Vagina (tissue), 2 donors: ENCODE data around the gene TUSC1.

Experiments used
- POLR2A ChIP-seq, 2 donors: fragments of 450-650 bp; IDR thresholded peaks; one replicate each; pipeline ENCODE4 v1.6.1; 2017; ENCODE audit warnings: antibody characterized with exemption in 2 of 2, mild to moderate bottlenecking in 2 of 2, moderate library complexity in 2 of 2
- TF ChIP-seq, protein P1 (sequence below), 3 experiments: fragments of 450-650 bp in 2 of 3; fragments of 200-600 bp in 1 of 3; sonication (generic) in 1 of 3; IDR thresholded peaks; one replicate each; pipeline ENCODE4 v1.5.1; 2017 to 2019; ENCODE audit warnings: antibody characterized with exemption in 3 of 3, mild to moderate bottlenecking in 2 of 3, moderate library complexity in 2 of 3

DNA sequence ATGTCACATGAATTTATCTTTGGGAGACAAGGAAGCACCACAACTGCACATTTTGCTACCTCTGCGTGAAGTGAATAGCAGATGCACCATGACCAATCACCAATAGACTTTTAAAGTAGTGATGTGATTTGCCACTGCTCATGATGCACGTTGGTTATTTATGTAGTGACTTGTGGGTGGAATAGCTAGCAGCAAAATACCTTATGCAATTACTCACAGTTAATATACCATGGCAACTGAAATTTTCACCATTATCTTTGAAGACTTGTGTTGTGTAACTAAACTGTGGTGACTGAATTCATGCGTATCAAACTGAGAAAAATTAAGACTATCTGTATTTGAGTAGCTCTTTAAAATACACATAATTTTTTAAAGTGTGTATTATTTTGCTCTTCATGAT lies 46.2 kb upstream of the TUSC1 start:
- TF ChIP-seq, protein P1, sequence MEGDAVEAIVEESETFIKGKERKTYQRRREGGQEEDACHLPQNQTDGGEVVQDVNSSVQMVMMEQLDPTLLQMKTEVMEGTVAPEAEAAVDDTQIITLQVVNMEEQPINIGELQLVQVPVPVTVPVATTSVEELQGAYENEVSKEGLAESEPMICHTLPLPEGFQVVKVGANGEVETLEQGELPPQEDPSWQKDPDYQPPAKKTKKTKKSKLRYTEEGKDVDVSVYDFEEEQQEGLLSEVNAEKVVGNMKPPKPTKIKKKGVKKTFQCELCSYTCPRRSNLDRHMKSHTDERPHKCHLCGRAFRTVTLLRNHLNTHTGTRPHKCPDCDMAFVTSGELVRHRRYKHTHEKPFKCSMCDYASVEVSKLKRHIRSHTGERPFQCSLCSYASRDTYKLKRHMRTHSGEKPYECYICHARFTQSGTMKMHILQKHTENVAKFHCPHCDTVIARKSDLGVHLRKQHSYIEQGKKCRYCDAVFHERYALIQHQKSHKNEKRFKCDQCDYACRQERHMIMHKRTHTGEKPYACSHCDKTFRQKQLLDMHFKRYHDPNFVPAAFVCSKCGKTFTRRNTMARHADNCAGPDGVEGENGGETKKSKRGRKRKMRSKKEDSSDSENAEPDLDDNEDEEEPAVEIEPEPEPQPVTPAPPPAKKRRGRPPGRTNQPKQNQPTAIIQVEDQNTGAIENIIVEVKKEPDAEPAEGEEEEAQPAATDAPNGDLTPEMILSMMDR (IDR thresholded peaks at IDR 0.05): no peak
- no peak for TF ChIP-seq POLR2A (IDR thresholded peaks at IDR 0.05)
